Peyer's patch (tissue), 4 donors: ENCODE data around the gene APBA1.

Experiments used
- CTCF ChIP-seq, 6 experiments: fragments of 450-650 bp in 4 of 6; fragments of 200-600 bp in 2 of 6; sonication (generic) in 1 of 6; IDR thresholded peaks; one replicate each; pipeline ENCODE4 v1.5.1; 2017 to 2019; ENCODE audit warnings: antibody characterized with exemption in 6 of 6, mild to moderate bottlenecking in 3 of 6, moderate library complexity in 1 of 6
- POLR2A ChIP-seq, 2 donors: fragments of 450-650 bp; IDR thresholded peaks; one replicate each; pipeline ENCODE4 v1.5.1; 2017; ENCODE audit warnings: antibody characterized with exemption in 2 of 2, mild to moderate bottlenecking in 2 of 2, moderate library complexity in 2 of 2

- TF ChIP-seq POLR2A (IDR thresholded peaks at IDR 0.05) (no peak), CTCF (IDR thresholded peaks at IDR 0.05) (no peak)
These were observed 185.7 kb downstream of the APBA1 start for GRCh38 chr9:69486498-69486897.
